Stimulated activated naive CD8-positive, alpha-beta T cell treated with anti-CD3 and anti-CD28 coated beads, Interleukin-15, Interleukin-2, amounts not matched to agents 100 ng/mL and 50 ng/mL, for 24 hours (primary cell): ENCODE results near the gene CLNK.

Source experiments
- H3K27ac Mint-ChIP-seq: one replicate; pipeline ENCODE4 v1.8.0; 2021; ENCODE audit warnings: mild to moderate bottlenecking, mixed read lengths
- H3K27me3 Mint-ChIP-seq: one replicate; pipeline ENCODE4 v1.8.0; 2021; ENCODE audit warnings: mixed read lengths
- H3K36me3 Mint-ChIP-seq: one replicate; pipeline ENCODE4 v1.8.0; 2021; ENCODE audit warnings: low read depth, mixed read lengths
- H3K4me1 Mint-ChIP-seq: one replicate; pipeline ENCODE4 v1.8.0; 2021; ENCODE audit warnings: low read depth, mixed read lengths
- H3K4me3 Mint-ChIP-seq: one replicate; pipeline ENCODE4 v1.8.0; 2021; ENCODE audit warnings: mild to moderate bottlenecking, mixed read lengths
- H3K9me3 Mint-ChIP-seq: one replicate; pipeline ENCODE4 v1.8.0; 2021; ENCODE audit warnings: mixed read lengths

The CLNK gene

GRCh38 chr4:10596586-10597290, 87.8 kb downstream of the CLNK start:
- H3K4me1 Mint-ChIP-seq, result no peaks in the 10 kb centered on the region
- no peak overlapping the region for H3K4me3 Mint-ChIP-seq
- H3K27ac Mint-ChIP-seq, result no peak overlapping the region
- peaks cover 3% of the 10 kb centered on the region for H3K27me3 Mint-ChIP-seq
- no peaks in the 10 kb centered on the region for H3K9me3 Mint-ChIP-seq
- H3K36me3 Mint-ChIP-seq, result no peaks in the 10 kb centered on the region

GRCh38 chr4:10593130-10593529, 91.4 kb downstream of the CLNK start:
- Mint-ChIP-seq H3K36me3 (no peaks in the 10 kb centered on the region), H3K4me1 (peaks cover 22% of the 10 kb centered on the region), H3K9me3 (no peaks in the 10 kb centered on the region), H3K27ac (no peak overlapping the region), H3K4me3 (no peak overlapping the region), H3K27me3 (no peaks in the 10 kb centered on the region)

GRCh38 chr4:10590896-10591295, 93.7 kb downstream of the CLNK start:
- H3K9me3 Mint-ChIP-seq, result no peaks in the 10 kb centered on the region
- H3K4me1 Mint-ChIP-seq, result peaks cover 33% of the 10 kb centered on the region
- H3K36me3 Mint-ChIP-seq, result no peaks in the 10 kb centered on the region
- no peak overlapping the region for H3K27ac Mint-ChIP-seq
- no peak overlapping the region for H3K4me3 Mint-ChIP-seq
- no peaks in the 10 kb centered on the region for H3K27me3 Mint-ChIP-seq

- Mint-ChIP-seq H3K27me3 (no peaks in the 10 kb centered on the region), H3K9me3 (no peaks in the 10 kb centered on the region), H3K4me1 (peaks cover 33% of the 10 kb centered on the region), H3K4me3 (no peak overlapping the region), H3K36me3 (no peaks in the 10 kb centered on the region), H3K27ac (no peak overlapping the region)
Measured at GRCh38 chr4:10589799-10590198, 94.8 kb downstream of the CLNK start.

GRCh38 chr4:10589321-10589720, 95.2 kb downstream of the CLNK start:
- H3K36me3 Mint-ChIP-seq, result no peaks in the 10 kb centered on the region
- peaks cover 37% of the 10 kb centered on the region for H3K4me1 Mint-ChIP-seq
- H3K27ac Mint-ChIP-seq, result no peak overlapping the region
- no peaks in the 10 kb centered on the region for H3K27me3 Mint-ChIP-seq
- H3K9me3 Mint-ChIP-seq, result no peaks in the 10 kb centered on the region
- H3K4me3 Mint-ChIP-seq, result no peak overlapping the region

GRCh38 chr4:10587697-10588096, 96.9 kb downstream of the CLNK start:
- no peaks in the 10 kb centered on the region for H3K9me3 Mint-ChIP-seq
- no peaks in the 10 kb centered on the region for H3K36me3 Mint-ChIP-seq
- H3K27me3 Mint-ChIP-seq, result no peaks in the 10 kb centered on the region
- H3K27ac Mint-ChIP-seq, result peak overlapping the region; percentile 19
- no peak overlapping the region for H3K4me3 Mint-ChIP-seq
- H3K4me1 Mint-ChIP-seq, result peaks cover 46% of the 10 kb centered on the region

GRCh38 chr4:10587296-10587695, 97.3 kb downstream of the CLNK start:
- Mint-ChIP-seq H3K27me3 (no peaks in the 10 kb centered on the region), H3K4me3 (no peak overlapping the region), H3K27ac (no peak overlapping the region)

GRCh38 chr4:10584042-10584441, 100.5 kb downstream of the CLNK start:
- H3K4me1 Mint-ChIP-seq, result peaks cover 28% of the 10 kb centered on the region
- peak overlapping the region; percentile 13 for H3K27ac Mint-ChIP-seq
- H3K27me3 Mint-ChIP-seq, result no peaks in the 10 kb centered on the region
- H3K9me3 Mint-ChIP-seq, result no peaks in the 10 kb centered on the region
- peak overlapping the region; percentile 8 for H3K4me3 Mint-ChIP-seq
- no peaks in the 10 kb centered on the region for H3K36me3 Mint-ChIP-seq

More at GRCh38 chr4:10587296-10587695, 97.3 kb downstream of the CLNK start:
- H3K4me1 Mint-ChIP-seq, result peaks cover 46% of the 10 kb centered on the region
- no peaks in the 10 kb centered on the region for H3K9me3 Mint-ChIP-seq
- H3K36me3 Mint-ChIP-seq, result no peaks in the 10 kb centered on the region

- Mint-ChIP-seq H3K9me3 (no peaks in the 10 kb centered on the region), H3K36me3 (no peaks in the 10 kb centered on the region), H3K27me3 (no peaks in the 10 kb centered on the region), H3K27ac (no peak overlapping the region), H3K4me1 (peaks cover 22% of the 10 kb centered on the region), H3K4me3 (no peak overlapping the region)
Measured at GRCh38 chr4:10582951-10583350, 101.6 kb downstream of the CLNK start.

- no peaks in the 10 kb centered on the region for H3K9me3 Mint-ChIP-seq
- no peak overlapping the region for H3K27ac Mint-ChIP-seq
- no peak overlapping the region for H3K4me3 Mint-ChIP-seq
- no peaks in the 10 kb centered on the region for H3K27me3 Mint-ChIP-seq
- peaks cover 16% of the 10 kb centered on the region for H3K4me1 Mint-ChIP-seq
- H3K36me3 Mint-ChIP-seq, result no peaks in the 10 kb centered on the region
Measured at GRCh38 chr4:10582059-10582686, 102.4 kb downstream of the CLNK start.

- H3K4me3 Mint-ChIP-seq, result no peak overlapping the region
- H3K4me1 Mint-ChIP-seq, result peaks cover 12% of the 10 kb centered on the region
- H3K36me3 Mint-ChIP-seq, result no peaks in the 10 kb centered on the region
- no peaks in the 10 kb centered on the region for H3K9me3 Mint-ChIP-seq
- H3K27me3 Mint-ChIP-seq, result no peaks in the 10 kb centered on the region
- H3K27ac Mint-ChIP-seq, result no peak overlapping the region
Measured at GRCh38 chr4:10581022-10581421, 103.5 kb downstream of the CLNK start.

- Mint-ChIP-seq H3K27me3 (no peaks in the 10 kb centered on the region), H3K4me3 (no peak overlapping the region), H3K9me3 (no peaks in the 10 kb centered on the region), H3K27ac (no peak overlapping the region), H3K4me1 (peaks cover 12% of the 10 kb centered on the region), H3K36me3 (no peaks in the 10 kb centered on the region)
Measured at GRCh38 chr4:10579648-10580047, 104.9 kb downstream of the CLNK start.

- H3K27me3 Mint-ChIP-seq, result no peaks in the 10 kb centered on the region
- H3K27ac Mint-ChIP-seq, result no peak overlapping the region
- no peaks in the 10 kb centered on the region for H3K4me1 Mint-ChIP-seq
- H3K9me3 Mint-ChIP-seq, result no peaks in the 10 kb centered on the region
- no peaks in the 10 kb centered on the region for H3K36me3 Mint-ChIP-seq
- no peak overlapping the region for H3K4me3 Mint-ChIP-seq
Measured at GRCh38 chr4:10577508-10578426, 106.8 kb downstream of the CLNK start.

- H3K4me3 Mint-ChIP-seq, result no peak overlapping the region
- H3K27ac Mint-ChIP-seq, result no peak overlapping the region
Measured at GRCh38 chr4:10577018-10577417, 107.5 kb downstream of the CLNK start.

GRCh38 chr4:10576236-10576635, 108.3 kb downstream of the CLNK start:
- Mint-ChIP-seq H3K36me3 (no peaks in the 10 kb centered on the region), H3K4me1 (no peaks in the 10 kb centered on the region), H3K27me3 (no peaks in the 10 kb centered on the region), H3K27ac (no peak overlapping the region), H3K4me3 (no peak overlapping the region), H3K9me3 (no peaks in the 10 kb centered on the region)

More at GRCh38 chr4:10577018-10577417, 107.5 kb downstream of the CLNK start:
- Mint-ChIP-seq H3K27me3 (no peaks in the 10 kb centered on the region), H3K9me3 (no peaks in the 10 kb centered on the region), H3K36me3 (no peaks in the 10 kb centered on the region), H3K4me1 (no peaks in the 10 kb centered on the region)
